ENCODE measurements around the gene GDF7.

GDF7 gene

DNA sequence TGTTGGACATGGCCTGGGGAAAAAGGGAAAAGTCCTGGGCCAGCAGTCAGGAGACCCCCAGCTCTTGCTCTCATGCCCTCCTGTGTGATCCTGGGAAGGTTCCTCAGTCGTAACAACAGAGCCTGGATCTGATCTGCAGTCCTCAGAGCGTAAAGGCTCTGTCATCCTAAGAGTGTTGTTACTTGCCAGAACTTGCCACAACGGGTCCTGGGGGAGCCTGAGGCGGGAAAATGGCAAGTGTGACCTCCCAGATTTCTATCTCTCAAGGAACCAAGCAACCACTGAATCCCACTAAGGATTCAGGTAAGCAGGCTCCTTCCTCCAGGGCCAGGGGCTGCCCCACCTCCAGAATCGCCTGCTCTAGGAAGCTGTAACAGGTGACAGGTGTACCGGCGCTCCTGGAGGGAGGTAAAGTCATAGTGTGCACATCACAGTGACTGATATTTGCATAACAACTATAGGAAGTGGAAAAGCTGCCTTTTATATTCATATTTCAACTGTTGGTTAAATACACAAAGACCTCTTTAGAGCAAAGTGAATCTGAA is 34.4 kb upstream of the GDF7 start:
- H3K4me1 ChIP-seq (ENCODE audit: control insufficient read depth, insufficient read depth, low read length), result peaks cover 42% of the 10 kb centered on the region

DNA sequence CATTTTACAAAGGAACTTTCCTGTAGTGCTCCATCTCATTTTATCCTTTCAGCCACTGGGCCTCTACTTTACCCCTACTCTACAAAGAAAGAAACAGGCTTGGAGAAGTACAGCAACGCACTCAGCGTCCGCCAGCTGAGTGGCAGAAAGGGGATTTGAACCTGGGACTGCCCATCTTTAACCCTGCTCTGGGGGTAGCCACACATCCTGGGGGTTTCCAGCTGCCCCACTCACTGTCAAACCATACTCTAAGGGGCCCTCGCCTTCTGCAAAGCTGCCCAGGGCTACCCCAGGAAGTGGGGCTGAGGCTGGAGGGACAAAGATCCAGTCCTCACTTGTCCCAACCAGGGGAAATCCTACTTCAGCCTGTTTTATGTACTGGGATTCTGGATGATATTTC is 33.9 kb upstream of the GDF7 start:
- H3K36me3 ChIP-seq (ENCODE audit: control insufficient read depth, insufficient read depth, low read length), result no peaks in the 10 kb centered on the region
- no peaks in the 10 kb centered on the region for H3K27me3 ChIP-seq (ENCODE audit: control insufficient read depth, insufficient read depth, low read length)
- H3K4me1 ChIP-seq (ENCODE audit: control insufficient read depth, insufficient read depth, low read length), result peaks cover 42% of the 10 kb centered on the region
- peak overlapping the region; percentile 25 for H3K9ac ChIP-seq (ENCODE audit: low read length)
- H3K9me3 ChIP-seq (ENCODE audit: control insufficient read depth, low read length), result no peaks in the 10 kb centered on the region
- no peak overlapping the region for H3K4me3 ChIP-seq (ENCODE audit: low read length)

More for the DNA sequence above, 34.4 kb upstream of the GDF7 start:
- H3K4me3 ChIP-seq (ENCODE audit: low read length), result no peak overlapping the region
- no peaks in the 10 kb centered on the region for H3K36me3 ChIP-seq (ENCODE audit: control insufficient read depth, insufficient read depth, low read length)
- H3K9me3 ChIP-seq (ENCODE audit: control insufficient read depth, low read length), result no peaks in the 10 kb centered on the region
- H3K27me3 ChIP-seq (ENCODE audit: control insufficient read depth, insufficient read depth, low read length), result no peaks in the 10 kb centered on the region
- peak overlapping the region; percentile 25 for H3K9ac ChIP-seq (ENCODE audit: low read length)

DNA sequence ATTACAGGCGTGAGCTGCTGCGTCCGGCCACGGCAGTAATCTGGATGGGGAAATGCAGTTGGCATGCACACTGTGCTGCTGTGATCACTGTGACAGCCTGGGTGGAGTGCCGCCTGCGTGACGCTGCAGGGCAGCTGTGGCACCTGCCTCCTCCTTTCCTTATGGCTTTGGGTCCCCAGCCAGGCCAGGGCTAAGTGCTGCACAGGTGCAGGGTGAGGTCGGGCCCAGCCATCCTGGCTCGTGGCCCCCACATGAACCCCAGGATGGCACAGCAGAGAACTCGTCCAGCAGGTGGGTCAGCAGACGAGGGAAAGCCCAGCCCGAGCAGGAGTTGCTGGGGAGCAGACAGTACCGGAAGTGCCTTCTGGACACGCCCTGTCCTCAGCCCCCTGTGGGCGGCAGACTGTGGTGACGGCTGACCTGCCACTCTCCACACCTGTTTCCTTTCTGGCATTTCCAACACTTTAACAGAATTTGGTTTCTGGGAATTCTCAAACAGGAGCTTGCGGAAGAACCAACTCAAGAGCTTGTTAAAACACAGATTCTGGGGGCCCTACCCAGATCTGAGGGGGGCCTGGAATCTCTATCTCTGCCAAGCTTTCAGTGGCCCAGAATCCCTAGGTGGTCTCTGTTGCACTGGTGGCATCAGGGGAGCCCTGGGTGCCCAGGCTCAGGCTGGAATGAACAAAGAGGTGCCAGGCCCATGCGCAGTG is 33.0 kb upstream of the GDF7 start:
- no peak overlapping the region for H3K4me3 ChIP-seq (ENCODE audit: low read length)
- H3K27me3 ChIP-seq (ENCODE audit: control insufficient read depth, insufficient read depth, low read length), result no peaks in the 10 kb centered on the region
- no peaks in the 10 kb centered on the region for H3K36me3 ChIP-seq (ENCODE audit: control insufficient read depth, insufficient read depth, low read length)
- peak overlapping the region; percentile 53 for H3K9ac ChIP-seq (ENCODE audit: low read length)
- H3K9me3 ChIP-seq (ENCODE audit: control insufficient read depth, low read length), result no peaks in the 10 kb centered on the region
- peaks cover 42% of the 10 kb centered on the region for H3K4me1 ChIP-seq (ENCODE audit: control insufficient read depth, insufficient read depth, low read length)

DNA sequence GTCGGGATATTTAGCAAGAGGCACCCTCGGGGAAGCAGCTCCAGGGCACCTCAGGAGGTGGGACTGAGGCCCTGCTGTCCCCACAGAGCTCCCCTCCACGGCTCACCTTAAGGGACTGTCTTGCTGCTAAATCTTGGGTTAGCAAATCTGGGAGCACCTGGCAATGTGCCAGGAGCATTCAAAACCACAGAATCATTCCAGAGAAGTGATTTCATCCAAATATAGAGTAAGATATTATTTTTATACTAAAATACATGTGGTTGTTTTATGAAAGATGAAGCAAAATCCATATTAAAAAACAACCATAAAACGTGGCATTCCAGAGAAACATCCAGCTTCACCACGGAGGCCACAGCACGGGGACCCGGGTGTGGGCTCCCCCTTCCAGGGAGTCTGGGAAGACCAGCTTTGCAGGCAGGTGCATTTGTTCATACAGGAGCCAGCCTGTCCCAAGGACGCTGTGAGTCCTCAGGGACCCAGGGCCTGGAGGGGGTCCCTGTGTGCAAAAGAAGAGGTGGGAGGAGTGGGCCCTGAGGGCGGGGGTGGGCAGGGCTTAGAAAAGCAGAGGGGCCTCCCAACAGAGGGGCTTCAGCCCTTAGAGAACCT is 32.3 kb upstream of the GDF7 start:
- H3K4me3 ChIP-seq (ENCODE audit: low read length), result no peak overlapping the region
- H3K4me1 ChIP-seq (ENCODE audit: control insufficient read depth, insufficient read depth, low read length), result peaks cover 42% of the 10 kb centered on the region
- no peaks in the 10 kb centered on the region for H3K27me3 ChIP-seq (ENCODE audit: control insufficient read depth, insufficient read depth, low read length)
- H3K9me3 ChIP-seq (ENCODE audit: control insufficient read depth, low read length), result no peaks in the 10 kb centered on the region
- peak overlapping the region; percentile 53 for H3K9ac ChIP-seq (ENCODE audit: low read length)
- no peaks in the 10 kb centered on the region for H3K36me3 ChIP-seq (ENCODE audit: control insufficient read depth, insufficient read depth, low read length)

DNA sequence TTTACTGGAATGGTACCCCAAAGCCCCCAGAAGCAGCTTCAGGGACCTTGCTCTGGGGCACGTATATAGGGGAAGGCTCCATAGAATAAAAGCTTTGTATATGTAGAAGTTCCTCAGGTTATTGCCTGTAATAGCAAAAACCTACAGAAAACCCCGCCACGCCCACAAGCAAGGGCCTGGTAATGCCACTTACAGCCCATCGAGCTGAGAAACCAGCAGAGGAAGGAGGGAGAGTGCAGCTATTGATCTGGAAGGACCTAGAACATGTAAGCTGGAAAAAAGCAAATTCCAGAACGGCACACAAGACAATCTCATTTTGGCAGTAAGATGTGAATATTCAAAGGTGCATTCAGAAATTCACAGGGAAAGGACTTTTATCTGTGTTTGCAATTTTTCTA is 31.8 kb upstream of the GDF7 start:
- Histone ChIP-seq H3K4me1 (ENCODE audit: control insufficient read depth, insufficient read depth, low read length) (peaks cover 42% of the 10 kb centered on the region), H3K27me3 (ENCODE audit: control insufficient read depth, insufficient read depth, low read length) (no peaks in the 10 kb centered on the region), H3K9me3 (ENCODE audit: control insufficient read depth, low read length) (no peaks in the 10 kb centered on the region), H3K9ac (ENCODE audit: low read length) (no peak overlapping the region), H3K4me3 (ENCODE audit: low read length) (no peak overlapping the region), H3K36me3 (ENCODE audit: control insufficient read depth, insufficient read depth, low read length) (no peaks in the 10 kb centered on the region)

DNA sequence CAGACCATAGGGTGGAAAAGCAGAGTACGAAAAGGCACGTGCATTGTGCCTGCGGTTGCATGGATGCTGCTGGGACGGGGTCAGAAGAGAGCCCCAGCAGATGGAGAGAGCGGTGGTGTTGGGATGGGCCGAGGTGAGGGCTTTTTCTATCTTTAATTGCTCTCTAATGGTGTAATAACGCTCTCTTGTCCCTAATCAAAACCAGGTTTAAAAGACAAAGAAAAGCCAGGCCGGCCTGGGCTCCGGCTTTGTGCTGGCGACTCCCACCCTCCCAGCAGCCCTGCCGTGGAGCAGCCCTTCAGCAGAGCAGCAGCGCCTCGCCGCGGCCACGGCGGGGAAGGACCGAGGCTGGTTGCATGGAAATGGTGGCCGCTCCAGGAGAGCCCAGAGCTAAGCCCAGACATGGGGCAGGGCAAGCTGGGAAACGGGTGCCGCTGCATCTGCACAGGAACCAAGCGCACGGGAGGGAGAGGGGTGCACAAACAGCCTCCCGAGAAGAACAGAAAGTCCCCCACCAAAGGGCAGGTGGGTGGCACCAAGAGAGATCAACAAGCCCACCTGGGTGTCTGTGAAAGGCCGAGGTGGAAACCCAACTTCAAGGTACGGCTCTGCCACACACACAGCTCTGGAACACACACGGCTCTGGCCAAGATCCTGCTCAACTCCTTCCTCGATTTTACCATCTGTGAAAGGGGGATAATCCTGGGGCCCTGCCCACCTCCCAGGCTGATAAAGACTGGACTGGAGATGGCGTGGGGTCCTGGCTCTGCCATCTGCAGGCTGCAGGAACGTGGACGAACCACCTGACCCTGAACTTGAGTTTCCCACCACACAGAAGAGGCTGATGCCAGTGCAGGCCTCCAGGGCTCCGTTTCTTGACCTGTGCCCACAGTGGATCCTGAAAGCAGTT is 31.0 kb upstream of the GDF7 start:
- Histone ChIP-seq H3K9me3 (ENCODE audit: control insufficient read depth, low read length) (no peaks in the 10 kb centered on the region), H3K9ac (ENCODE audit: low read length) (no peak overlapping the region), H3K4me3 (ENCODE audit: low read length) (no peak overlapping the region), H3K4me1 (ENCODE audit: control insufficient read depth, insufficient read depth, low read length) (peaks cover 42% of the 10 kb centered on the region), H3K36me3 (ENCODE audit: control insufficient read depth, insufficient read depth, low read length) (no peaks in the 10 kb centered on the region), H3K27me3 (ENCODE audit: control insufficient read depth, insufficient read depth, low read length) (no peaks in the 10 kb centered on the region)

DNA sequence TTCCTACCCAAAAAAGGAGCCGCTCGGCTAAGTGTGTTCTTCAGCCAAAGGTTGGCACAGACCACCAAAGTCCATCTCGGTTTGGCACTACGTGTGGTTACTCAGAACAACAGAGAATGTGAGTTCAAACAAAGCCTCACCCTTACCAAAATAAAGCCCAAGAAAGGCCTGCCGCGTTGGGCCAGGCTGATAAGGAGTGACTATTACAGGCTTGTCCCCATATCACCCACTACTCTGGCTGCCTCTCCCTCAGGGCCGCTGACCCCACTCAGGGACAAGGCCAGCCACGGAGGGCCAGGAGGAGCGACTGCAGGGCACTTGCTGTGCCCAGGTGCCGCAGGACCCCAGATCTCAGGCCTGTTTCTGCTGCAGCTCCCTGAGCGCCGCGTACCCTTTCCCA is 29.8 kb upstream of the GDF7 start:
- H3K27me3 ChIP-seq (ENCODE audit: control insufficient read depth, insufficient read depth, low read length), result no peaks in the 10 kb centered on the region
- no peak overlapping the region for H3K4me3 ChIP-seq (ENCODE audit: low read length)
- no peaks in the 10 kb centered on the region for H3K36me3 ChIP-seq (ENCODE audit: control insufficient read depth, insufficient read depth, low read length)
- H3K4me1 ChIP-seq (ENCODE audit: control insufficient read depth, insufficient read depth, low read length), result peaks cover 44% of the 10 kb centered on the region
- no peak overlapping the region for H3K9ac ChIP-seq (ENCODE audit: low read length)
- no peaks in the 10 kb centered on the region for H3K9me3 ChIP-seq (ENCODE audit: control insufficient read depth, low read length)

DNA sequence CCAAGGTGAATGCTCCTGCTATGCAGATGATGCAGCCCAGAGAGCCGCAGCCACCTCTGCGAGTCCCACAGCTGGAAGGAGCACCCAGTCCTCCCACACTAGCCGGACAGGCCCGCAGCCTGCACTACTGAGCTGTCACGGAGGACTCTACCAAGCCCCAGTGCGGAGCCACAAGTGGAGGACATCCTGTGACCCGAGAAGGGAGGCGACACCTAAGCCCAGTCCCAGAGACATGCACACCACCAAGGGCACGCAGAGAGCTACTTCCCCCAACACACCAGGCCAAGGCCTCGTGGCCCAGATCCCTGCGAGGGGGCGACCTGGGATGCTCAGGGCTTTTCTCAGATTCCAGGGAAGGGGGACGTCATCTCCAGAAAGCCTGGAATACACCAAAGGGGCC is 28.9 kb upstream of the GDF7 start:
- no peak overlapping the region for H3K4me3 ChIP-seq (ENCODE audit: low read length)
- H3K9ac ChIP-seq (ENCODE audit: low read length), result no peak overlapping the region
- H3K27me3 ChIP-seq (ENCODE audit: control insufficient read depth, insufficient read depth, low read length), result no peaks in the 10 kb centered on the region
- peaks cover 46% of the 10 kb centered on the region for H3K4me1 ChIP-seq (ENCODE audit: control insufficient read depth, insufficient read depth, low read length)
- H3K36me3 ChIP-seq (ENCODE audit: control insufficient read depth, insufficient read depth, low read length), result no peaks in the 10 kb centered on the region
- no peaks in the 10 kb centered on the region for H3K9me3 ChIP-seq (ENCODE audit: control insufficient read depth, low read length)

DNA sequence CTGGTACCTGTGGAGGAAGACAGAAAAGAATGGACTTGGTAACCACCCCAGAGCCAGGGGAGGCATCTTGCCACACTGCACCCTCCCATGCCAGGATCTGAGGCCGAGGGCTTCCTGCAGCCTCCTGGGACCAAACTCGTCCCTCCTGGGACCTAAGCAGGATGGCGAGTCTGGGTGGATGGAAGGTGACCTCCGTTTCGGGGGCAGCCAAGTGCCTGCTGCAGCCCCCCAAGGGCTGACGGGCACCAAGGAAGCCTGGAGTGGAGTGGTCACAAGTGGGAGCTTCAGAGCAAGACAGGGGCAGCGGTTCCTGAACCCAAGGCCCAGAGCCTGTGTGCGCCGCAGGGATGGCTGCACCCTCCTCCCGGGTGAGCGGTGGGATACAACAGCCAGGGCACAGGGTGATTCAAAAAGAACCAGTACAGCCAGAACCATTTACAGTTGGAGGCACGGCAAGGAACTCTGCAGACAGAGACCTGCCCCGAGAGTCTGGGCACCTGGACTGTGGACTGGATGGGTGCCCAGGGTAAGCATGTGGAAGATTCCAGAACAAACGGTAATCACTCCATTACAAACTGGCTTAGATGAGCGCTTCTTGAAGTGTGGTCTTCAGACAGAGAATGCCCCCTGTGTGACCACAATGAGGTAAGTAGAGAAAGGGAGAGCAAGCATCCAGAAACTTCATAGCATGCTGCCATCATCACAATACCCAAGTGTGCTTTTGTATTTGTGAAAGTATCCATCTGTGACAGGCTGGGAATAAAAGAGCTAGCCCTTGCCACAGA is 28.1 kb upstream of the GDF7 start:
- peaks cover 37% of the 10 kb centered on the region for H3K4me1 ChIP-seq (ENCODE audit: control insufficient read depth, insufficient read depth, low read length)
- no peaks in the 10 kb centered on the region for H3K36me3 ChIP-seq (ENCODE audit: control insufficient read depth, insufficient read depth, low read length)
- H3K9me3 ChIP-seq (ENCODE audit: control insufficient read depth, low read length), result no peaks in the 10 kb centered on the region
- no peak overlapping the region for H3K9ac ChIP-seq (ENCODE audit: low read length)
- H3K27me3 ChIP-seq (ENCODE audit: control insufficient read depth, insufficient read depth, low read length), result no peaks in the 10 kb centered on the region
- H3K4me3 ChIP-seq (ENCODE audit: low read length), result no peak overlapping the region

DNA sequence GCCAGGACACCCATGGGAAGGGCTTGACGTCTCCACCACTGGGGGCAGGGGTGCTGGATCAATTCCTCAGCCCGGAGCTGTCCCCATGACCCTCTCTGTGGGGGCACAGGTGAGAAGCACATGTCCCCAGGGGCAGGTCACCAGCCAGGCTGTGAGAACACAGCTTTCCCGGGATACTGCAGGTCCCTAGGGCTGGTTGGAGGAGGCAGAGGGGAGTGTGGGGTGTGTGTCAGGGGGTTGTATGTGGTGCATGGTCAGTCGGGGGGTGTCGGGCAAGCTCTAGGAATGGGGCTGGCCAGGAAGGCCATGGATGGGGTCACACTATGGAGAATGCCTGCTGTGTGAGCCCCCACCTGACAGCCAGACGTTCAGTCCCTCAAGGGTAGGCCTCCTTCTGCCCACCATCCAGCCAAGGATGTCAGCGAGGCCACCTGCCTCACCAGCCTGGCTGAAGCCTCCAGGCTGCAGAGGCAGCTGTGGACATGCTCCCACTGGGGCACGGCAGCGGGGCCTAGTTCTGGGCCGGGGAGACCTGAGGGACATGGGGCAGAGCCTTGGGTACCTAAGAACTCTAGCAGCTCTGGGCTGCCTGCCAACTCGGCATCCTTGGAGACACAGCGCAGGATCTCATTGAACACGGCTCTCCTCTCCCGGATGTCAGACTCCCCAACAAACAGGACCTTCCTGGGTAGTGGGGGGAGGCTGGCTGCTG is 26.4 kb upstream of the GDF7 start:
- Histone ChIP-seq H3K9ac (ENCODE audit: low read length) (no peak overlapping the region), H3K4me1 (ENCODE audit: control insufficient read depth, insufficient read depth, low read length) (peaks cover 20% of the 10 kb centered on the region), H3K9me3 (ENCODE audit: control insufficient read depth, low read length) (no peaks in the 10 kb centered on the region), H3K27me3 (ENCODE audit: control insufficient read depth, insufficient read depth, low read length) (no peaks in the 10 kb centered on the region), H3K4me3 (ENCODE audit: low read length) (no peak overlapping the region), H3K36me3 (ENCODE audit: control insufficient read depth, insufficient read depth, low read length) (peaks cover 4% of the 10 kb centered on the region)
